HG03139 (cell line): ENCODE data around the gene GPR18.
A peak's percentile ranks its signal among the peaks of the same experiment; 100 is the strongest.

Source experiments
- ATAC-seq: cut with Tn5 transposase; IDR thresholded peaks from one replicate; pipeline ENCODE4 v1.9.1; 2021; ENCODE audit not compliant: unreplicated experiment

Gene GPR18, protein sequence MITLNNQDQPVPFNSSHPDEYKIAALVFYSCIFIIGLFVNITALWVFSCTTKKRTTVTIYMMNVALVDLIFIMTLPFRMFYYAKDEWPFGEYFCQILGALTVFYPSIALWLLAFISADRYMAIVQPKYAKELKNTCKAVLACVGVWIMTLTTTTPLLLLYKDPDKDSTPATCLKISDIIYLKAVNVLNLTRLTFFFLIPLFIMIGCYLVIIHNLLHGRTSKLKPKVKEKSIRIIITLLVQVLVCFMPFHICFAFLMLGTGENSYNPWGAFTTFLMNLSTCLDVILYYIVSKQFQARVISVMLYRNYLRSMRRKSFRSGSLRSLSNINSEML

DNA sequence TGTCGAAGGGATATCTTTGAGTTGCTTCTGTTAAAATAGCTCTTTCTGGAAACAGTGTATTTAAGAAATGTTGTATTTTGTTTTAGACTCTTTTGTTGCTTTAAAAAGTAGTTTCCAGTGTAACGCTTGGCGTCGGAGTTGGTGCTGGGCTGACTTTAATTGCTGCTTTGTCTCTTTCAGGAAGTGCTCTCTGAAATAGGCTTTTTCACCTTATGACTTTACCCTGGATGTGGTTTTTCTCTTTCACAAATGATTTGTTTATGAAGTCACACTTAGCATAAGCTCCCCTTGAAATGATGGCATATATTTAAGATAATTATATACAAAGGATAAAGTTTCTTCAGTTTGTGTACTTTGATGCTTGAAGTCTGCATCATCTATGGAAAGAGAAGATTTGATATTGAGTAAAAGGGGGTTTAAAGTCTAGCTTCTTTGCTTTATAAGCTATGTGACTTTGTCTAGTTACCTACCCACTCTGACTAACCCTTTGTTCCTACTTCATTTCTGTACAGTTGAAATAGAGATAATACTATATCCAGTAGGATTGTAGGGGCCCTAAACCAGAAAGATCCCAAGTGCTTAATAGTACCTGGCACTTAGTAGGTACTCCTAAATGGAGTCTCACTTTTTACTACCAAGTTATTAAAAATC, at the start of gene GPR18:
TSS of gene GPR18 (minus strand) at position 170 of the 651 bp plus-strand sequence. CDS start 2,507 bp downstream, outside the sequence.
- ATAC-seq = peak; percentile 77

DNA sequence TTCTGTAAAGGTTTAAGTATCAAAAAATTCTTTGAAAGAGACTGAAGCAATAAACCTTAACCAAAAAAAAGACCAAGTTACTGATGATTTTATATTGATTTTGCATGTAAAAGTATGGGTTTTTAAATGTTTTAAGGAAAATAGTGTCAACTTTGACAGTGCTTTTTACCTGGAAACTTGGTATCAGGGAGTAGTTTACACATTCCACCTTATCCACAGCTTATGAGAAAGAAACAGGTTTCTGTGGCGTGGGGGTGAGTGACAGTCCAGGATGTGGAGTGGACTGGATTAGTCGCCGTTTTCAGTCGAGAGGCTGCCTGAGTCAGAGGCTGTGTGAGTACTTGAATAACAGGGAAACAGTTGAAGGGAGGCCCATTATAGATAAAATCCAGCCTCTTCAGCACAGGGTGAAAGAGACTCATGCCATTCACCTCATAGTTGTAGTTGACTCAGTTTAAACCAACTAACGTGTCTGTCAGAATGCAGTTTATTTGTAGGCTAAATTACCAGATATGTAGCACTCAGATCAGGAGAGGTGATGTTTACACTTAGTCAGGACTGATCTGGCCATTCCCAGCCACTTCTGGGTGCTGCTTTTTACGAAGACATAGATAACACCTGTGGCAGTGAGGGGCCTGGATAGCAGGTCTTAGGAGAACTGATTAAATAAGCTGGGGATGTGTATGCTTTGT, 49.6 kb upstream of the GPR18 start:
- ATAC-seq = no peak

DNA sequence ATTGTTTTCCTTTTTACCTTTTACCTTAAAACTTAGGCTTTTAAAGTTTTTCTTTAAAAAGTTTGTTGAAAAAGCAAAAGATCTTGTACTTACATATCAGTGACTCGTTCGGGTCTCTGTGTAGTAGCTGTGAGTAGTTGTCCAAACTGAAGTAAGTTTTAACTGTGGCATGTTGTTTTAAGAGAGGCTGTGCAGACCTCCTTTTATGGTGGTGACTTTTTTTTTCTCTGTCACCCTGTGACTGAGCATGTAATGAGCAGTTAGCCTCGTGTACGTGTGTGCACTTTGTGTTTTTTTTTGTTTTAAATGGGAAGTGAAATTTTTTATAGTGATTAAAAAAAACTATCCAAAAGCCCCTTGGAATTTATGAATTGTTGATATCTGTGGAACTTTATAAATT, 49.1 kb upstream of the GPR18 start, which contains the start of gene GPR183:
TSS of gene GPR183 (minus strand) at position 153 of the 400 bp plus-strand sequence. CDS start 11,254 bp downstream, outside the sequence.
- ATAC-seq = peak; percentile 58

DNA sequence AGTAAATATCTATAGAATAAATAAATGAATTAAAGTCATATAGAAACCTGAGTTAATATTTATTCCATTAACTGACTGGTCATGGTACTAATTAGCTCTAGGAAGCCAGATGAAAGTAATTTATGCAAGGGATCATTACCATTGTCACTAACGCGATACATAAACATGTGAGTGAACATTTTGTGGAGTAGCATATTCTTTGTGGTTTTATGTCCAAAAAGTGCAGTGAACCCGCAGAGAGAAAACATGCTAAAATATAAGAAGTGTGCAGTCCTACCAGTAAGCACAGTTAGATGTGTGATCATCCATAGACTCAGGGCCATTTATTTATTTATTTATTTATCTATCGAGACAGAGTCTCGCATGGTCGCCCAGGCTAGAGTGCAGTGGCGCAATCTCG, 47.4 kb upstream of the GPR18 start:
- ATAC-seq = no peak

DNA sequence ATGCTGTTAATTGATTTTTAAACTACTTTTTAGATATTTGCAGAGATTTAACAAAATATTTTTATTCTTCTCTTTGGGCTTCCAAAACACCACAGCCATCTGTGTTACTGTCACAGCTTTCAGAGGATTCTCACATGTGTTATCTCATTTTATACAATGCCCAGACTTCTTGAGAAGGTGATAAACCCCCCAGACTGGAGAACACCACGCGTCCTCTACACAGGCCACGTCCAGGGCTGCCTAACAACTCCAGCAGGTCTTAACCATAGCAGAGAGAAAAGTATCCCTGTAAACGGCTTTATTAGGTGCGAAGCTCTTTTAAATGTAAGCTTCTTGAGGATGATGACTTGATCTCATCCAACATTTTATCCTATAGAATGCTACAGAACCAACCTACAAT, 47.0 kb upstream of the GPR18 start:
- no peak for ATAC-seq

DNA sequence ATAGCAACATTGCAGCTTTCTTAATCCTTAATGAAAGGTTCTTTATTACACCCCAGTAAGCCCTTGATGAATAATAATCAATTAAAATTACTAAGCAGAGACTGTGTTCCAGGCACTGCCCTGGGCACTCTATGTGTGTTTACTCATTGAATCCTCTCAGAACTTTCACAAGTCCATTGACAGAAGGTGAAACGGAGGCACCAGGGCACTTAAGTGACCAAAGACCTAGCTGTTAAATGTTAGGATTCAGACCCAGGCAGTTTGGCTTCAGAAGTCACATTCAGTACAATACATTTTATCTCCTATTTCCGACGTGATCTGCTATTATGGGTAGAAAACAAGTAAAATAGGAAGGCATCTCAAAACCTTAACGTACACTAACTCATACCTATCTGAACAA, 46.4 kb upstream of the GPR18 start:
- no peak for ATAC-seq

DNA sequence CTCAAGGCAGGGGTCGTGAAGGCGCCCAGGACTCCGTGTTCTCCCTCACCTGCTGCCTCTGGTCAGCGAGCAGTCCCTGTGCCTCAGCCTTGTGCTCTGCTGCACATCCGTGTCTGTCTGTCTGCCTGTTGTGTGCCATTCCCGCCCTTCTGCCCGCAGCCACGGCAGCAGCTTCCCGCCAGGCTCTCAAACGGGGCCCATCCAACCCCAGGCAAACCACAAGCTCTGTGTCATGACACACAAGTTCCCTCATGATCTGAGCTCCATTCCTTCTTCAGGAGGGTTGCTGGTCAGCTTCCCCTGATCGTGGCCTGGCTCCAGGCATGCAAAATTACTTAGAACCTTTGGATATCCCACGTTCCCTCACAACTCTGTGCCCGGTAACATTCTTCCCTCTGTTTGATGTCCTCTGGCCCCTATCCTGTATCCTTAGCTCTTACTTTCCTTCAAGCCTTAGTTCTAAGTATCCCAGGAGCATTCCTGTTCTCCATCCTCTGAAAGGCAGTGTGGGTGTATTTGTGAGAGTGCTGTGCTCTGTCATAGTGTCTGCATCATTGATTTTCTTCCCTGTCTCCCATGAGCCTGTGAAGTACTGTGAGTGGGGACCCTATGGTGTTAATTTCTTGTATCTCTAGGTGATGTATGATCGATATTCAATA, 45.8 kb upstream of the GPR18 start:
- no peak for ATAC-seq

DNA sequence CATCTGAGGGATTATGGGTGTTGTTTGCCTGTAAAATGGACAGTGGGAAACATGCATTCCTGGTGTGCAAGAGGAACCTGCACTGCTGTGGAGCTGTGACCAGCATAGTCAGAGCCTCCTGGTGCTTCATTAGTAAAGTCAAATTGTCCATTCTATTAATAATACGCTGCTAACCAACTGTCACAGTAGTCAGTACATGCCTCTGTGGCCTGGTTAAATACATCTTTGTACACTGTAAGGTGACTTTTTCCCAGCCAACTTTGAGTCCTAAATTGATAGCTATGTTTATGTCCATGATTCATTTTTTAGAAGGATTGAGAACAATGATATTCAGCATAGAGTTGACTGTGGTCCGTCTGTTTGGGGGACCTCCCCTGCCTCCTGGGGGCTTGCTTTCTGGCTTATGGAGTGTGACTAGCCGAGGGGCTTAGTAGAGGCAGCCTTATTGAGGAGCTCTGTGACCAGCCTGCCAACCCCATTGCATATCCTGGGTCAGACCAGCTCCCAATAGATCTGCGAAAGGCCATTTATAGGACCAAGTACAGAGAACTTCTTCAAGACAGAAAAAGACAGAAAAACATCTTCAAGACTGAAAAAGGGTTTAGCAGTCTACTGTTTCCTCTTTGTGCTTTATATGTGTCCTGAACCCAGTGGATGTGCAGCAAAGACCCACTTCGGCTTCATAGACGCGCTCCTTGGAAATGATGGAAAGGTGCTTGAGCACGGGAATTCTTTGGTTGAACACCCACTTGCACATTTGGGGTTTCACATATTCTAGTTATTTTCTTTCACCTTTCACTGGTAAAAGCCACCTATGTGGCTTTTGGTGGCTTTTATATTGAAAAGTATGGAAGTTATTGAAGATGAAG, 44.7 kb upstream of the GPR18 start:
- no peak for ATAC-seq

DNA sequence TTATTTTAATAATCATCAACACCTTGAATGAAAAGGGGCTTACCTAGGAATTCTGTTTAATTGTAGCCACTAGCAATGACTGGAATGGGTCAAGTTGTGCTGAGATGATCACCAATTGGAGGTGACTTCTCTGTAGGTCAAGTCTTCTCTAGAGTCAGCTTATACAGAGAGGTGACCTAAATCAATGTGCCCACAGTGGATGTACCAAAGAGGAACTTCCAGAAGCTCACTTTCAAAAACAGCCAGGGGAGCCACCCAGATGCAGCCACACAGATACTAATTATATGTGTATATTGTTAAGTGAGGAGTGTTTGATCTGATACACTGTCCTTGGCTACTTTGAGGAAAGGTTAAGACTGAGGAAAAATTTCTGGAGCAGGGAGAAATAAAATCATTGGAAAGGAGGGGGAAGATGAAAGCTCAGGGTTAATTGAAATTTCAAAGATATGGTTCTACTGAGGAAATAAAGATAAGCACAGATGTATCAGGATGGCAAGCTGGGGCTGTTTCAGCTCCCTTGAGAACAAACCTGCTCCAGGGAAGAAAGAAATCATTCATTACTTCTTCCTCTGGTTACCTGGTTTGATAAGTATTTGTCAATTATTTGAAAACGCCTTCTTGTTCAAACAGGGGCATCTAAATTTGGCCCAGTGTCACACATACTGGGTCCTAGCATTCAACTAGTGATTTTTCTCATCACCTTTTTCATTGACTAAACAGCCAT, 43.9 kb upstream of the GPR18 start:
- ATAC-seq = no peak

DNA sequence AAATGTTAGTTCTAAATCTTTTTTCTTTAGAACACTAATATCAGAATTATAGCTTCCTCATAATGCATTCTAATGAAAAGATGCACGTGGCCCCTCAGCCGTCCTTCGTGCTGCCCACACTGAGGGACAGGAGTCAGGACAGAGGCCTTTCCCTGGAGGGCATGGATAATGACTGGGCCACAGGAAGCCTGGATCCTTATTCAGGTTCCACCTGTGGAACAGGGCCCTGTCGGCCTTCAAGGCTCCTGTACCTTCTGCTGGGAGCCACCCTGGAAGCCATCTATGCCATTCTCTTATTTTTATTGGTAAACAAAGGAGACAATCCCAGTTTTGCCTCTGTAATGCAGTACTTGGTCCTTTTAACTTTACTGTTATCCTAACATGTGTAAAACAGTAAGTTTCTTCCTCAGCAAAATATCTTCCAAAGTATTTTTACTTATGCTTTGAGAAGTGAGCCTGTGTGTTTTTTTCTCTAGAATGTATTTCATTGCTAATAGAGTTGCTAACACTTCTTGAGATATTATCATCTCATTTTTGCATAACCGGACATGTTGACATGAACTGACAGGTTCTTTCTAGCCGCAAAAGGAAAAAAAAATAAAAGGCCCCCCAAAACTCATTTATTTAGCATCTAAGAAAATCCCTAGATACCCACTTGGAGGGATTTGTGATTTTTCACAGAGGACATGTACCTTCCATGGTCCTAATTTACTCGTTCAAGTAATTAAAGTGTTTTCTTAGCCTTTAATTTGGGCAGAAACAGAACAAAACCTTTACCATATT, 43.1 kb upstream of the GPR18 start:
- no peak for ATAC-seq

DNA sequence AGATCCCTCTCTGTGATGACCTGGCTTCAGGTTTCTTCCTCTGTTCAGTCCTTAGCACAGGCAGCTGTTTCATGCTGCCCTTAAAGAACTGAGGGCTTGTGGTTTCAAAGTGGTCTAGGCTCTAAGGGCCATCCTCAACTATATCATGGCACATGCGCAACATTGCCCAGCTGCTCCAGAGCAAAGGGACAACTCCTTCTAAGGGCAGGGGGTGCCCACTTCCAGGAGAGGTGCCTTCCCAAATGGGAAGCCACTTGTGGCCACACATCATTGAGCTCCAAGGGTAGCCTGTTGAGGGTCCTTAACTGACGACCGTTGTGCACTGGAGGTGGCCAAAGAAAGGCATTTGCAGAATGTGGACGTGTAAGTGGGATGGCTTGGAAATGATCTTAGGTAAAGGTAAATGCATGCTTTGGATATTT, 41.8 kb upstream of the GPR18 start:
- no peak for ATAC-seq

DNA sequence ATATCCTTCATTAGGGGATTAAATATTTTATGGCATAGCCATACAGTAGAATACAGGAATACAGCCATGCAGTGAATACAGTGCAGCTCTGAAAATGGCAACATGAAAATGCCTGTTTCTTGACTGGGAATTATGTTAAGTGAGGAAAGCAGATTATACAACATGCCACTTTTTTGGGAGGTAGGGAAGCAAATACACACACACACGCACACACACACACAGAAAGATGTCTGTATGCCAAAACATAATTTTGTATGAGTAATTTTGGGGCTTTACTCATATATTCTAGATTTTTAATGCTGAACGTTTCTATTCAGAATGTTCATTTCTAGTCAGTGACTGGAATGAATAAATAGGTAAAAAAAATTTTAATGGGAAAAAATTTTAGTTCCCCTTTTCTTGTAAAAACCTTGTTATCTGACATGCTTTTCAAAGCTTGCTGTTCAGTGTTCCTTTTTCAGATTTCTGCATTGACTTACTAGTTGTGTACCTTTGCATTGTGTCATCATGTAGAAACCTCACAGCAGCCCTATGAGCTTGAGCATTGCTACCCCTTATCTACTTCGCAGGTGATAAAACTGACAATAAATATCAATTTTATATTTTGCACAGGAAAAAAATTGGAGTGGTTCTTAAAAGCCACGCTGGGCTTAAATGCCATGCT, 41.2 kb upstream of the GPR18 start:
- no peak for ATAC-seq

DNA sequence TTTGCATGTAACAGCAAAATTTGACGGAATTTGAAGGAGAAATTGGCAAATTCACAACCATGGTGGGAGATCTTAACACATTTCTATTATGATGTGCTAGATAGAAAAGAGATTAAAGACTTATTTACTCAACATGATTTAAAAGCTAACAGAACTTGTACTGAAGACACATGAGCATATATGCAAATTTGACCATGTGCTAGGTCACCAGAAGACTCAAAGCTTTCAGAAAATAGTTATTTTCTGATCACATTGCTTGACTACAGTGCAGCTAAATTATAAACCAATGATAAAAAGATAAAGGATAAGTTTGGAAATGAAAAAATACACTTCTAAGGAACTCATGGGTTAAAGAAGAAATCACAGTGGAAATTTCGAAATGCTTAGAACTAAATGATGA, 39.9 kb upstream of the GPR18 start:
- no peak for ATAC-seq

DNA sequence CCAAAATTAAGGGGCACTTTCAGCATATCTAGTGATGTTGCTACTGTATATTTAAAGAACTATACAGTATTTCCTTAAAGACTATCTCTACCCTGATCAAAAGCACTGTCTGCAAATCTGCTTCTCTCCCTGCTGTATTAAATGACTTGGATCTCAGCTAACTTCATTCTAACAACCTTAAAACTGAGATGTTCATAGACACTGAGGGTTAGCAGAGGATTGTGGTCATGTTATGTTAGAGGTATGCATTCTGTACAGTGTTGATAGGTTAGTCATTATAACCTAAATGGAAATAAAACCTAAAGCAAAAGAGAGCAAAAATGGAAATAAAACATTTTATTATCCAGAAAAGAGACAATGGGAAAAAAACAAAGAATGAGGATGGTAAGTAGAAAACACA, 39.2 kb upstream of the GPR18 start:
- ATAC-seq = no peak

DNA sequence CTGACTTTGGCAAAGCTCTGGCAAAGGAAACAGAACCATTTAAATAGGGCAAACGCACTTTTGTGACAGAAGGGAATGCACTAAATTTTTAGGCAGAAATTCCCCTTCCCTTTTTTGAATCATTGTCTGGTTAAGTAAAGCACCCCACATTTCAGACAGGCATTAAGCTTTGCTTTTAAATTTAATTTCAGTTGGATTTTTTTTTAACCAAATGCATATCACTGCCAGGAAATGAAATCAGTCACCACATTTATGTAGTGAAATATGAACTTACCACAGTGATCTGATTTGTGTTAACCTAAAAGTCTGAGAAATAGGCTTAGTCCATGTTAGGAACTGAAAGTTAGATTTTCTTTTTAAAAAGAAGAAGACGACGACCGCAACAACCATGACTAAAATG, 38.2 kb upstream of the GPR18 start:
- no peak for ATAC-seq

DNA sequence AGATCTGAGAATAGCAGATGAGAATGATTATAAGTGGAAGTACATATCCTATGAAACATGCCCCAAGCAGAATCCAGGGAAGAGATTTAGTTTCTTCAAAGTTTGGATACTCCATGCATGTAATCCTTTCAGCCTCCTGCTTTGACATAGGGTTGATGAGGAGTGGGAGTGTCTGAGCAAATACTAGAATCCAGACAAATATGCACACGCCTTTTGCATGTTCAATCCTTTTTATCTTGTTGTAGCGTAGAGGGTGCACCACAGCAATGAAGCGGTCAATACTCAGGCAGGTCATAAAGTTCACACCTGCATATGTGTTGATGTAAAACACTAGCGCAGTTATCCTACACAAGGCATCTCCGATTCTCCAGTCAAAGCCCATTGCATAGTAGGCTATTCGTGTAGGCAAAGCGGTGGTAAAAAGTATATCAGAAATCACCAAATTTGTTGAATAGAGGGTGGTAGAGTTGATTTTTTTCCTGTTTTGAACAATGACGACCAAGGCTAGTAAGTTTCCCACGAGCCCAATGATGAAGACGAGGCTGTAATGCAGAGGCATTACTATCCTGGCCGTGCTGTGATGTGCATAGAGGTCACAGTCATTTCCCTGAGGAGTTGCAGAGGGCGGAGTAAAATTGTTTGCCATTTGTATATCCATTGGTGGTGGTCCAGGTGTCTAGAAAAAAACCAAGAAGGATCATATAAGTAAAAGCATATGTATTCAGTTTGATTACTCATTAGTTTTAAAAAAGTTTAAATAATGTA, 37.5 kb upstream of the GPR18 start:
- ATAC-seq = no peak

DNA sequence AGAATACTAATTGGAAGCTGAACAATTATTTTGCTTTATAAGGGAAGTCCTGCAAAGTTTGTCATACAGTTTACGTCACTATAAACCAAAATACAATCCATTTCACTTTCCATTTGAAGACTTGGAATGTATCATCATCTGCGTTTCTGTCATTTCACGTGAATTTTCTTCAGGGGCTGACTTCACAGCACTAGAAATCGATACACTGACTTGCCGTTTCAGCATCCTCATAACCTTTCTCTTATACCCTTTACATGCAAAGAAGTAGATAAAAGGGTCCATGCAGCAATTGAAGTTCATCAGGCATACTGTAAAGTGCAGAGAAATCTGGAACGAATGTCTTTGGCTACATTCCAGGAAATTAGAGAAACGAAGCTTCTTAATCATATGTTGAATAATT, 36.8 kb upstream of the GPR18 start:
- ATAC-seq = no peak

DNA sequence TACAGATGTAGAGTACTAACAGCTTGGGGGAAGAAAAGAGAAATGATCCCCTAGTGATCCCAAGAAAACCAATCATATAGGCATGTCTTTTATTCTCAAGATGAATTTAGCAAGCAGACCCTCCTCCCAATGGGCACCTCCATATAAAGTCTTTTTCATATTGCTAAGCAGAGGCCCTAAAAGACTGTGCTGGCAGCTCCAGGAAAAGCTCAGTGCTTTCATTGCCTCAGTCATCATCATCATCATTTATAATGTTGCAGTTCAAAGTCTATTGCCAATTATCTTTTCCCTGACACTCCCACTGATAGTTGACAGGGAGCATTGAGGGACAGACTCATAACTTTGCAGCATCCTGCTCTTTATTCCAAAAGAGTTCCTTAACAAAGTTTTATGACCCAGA, 36.0 kb upstream of the GPR18 start:
- ATAC-seq = no peak
